Lower leg skin (tissue), 3 donors: Measurements from ENCODE around the gene HOXD10.

Experiments
- POLR2A ChIP-seq, 2 donors: fragments of 450-650 bp; IDR thresholded peaks; one replicate each; pipeline ENCODE4 v1.6.1; 2016 to 2017; ENCODE audit warnings: antibody characterized with exemption in 2 of 2, mild to moderate bottlenecking in 1 of 2, moderate library complexity in 1 of 2
- TF ChIP-seq, protein P1 (sequence below), 3 donors: fragments of 450-650 bp; IDR thresholded peaks; one replicate each; pipeline ENCODE4 v1.5.1; 2016; ENCODE audit warnings: antibody characterized with exemption in 3 of 3, mild to moderate bottlenecking in 3 of 3, moderate library complexity in 2 of 3

DNA sequence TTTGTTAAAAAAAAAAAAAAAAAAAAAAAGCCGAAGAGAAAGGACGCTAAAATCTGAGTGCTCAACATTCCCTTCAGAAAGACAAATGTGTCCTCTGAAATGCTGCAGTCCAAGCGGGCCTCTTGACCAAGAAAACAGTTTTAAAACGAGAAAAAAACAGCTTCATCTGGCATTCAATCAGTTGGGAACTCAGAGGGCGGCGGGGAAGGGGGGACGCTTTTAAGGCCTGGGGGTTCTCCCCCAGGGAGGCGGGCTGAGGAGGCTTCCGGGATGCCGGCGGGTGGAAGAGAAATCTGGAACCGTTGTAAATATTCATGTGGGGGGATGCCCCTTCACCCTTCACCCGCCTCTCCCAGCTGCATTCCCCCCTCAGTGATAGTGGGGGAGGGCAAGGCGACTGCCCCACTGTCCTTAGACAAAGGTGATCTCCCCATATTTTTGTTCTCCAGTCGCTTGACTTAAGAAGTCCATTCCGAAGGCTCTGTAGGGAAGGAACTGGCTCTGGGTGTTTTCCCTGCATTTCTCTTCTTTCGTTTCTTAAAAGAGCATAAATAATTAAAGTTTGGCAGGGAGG lies 12.7 kb upstream of the HOXD10 start:
- TF ChIP-seq, protein P1, sequence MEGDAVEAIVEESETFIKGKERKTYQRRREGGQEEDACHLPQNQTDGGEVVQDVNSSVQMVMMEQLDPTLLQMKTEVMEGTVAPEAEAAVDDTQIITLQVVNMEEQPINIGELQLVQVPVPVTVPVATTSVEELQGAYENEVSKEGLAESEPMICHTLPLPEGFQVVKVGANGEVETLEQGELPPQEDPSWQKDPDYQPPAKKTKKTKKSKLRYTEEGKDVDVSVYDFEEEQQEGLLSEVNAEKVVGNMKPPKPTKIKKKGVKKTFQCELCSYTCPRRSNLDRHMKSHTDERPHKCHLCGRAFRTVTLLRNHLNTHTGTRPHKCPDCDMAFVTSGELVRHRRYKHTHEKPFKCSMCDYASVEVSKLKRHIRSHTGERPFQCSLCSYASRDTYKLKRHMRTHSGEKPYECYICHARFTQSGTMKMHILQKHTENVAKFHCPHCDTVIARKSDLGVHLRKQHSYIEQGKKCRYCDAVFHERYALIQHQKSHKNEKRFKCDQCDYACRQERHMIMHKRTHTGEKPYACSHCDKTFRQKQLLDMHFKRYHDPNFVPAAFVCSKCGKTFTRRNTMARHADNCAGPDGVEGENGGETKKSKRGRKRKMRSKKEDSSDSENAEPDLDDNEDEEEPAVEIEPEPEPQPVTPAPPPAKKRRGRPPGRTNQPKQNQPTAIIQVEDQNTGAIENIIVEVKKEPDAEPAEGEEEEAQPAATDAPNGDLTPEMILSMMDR (IDR thresholded peaks at IDR 0.05) = no peak
- TF ChIP-seq POLR2A (IDR thresholded peaks at IDR 0.05) = no peak
